Body of pancreas (tissue), 4 donors: Measurements from ENCODE around the gene SCTR.

Experiments used
- POLR2A ChIP-seq, 3 donors: fragments of 450-650 bp; IDR thresholded peaks; one replicate each; pipeline ENCODE4 v1.6.1; 2016; ENCODE audit warnings: antibody characterized with exemption in 3 of 3, mild to moderate bottlenecking in 2 of 3
- TF ChIP-seq, protein P1 (sequence below), 7 experiments: fragments of 450-650 bp in 4 of 7; fragments of 200-600 bp in 3 of 7; sonication (generic) in 3 of 7; IDR thresholded peaks; one replicate each; pipeline ENCODE4 v1.5.1; 2016 to 2019; ENCODE audit warnings: antibody characterized with exemption in 7 of 7

DNA sequence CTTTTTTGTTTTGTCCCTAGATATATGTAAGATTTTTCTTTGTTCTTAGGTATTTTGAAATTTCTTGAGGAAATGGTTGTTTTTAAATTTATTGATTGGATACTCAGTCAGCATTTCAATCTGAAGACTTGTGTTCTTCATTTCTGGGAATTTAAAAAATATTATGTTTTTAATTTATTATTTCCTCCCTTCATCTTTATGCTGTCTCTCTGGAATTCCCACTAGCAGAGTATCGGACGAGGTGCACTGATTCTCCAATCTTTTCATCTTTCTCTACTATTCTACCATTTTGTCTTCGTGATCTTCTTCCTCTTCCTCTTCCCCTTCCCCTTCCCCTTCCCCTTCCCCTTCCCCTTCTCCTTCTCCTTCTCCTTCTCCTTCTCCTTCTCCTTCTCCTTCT is 12.3 kb downstream of the SCTR start:
- TF ChIP-seq, protein P1, sequence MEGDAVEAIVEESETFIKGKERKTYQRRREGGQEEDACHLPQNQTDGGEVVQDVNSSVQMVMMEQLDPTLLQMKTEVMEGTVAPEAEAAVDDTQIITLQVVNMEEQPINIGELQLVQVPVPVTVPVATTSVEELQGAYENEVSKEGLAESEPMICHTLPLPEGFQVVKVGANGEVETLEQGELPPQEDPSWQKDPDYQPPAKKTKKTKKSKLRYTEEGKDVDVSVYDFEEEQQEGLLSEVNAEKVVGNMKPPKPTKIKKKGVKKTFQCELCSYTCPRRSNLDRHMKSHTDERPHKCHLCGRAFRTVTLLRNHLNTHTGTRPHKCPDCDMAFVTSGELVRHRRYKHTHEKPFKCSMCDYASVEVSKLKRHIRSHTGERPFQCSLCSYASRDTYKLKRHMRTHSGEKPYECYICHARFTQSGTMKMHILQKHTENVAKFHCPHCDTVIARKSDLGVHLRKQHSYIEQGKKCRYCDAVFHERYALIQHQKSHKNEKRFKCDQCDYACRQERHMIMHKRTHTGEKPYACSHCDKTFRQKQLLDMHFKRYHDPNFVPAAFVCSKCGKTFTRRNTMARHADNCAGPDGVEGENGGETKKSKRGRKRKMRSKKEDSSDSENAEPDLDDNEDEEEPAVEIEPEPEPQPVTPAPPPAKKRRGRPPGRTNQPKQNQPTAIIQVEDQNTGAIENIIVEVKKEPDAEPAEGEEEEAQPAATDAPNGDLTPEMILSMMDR (IDR thresholded peaks at IDR 0.05), result no peak
- TF ChIP-seq POLR2A (IDR thresholded peaks at IDR 0.05), result no peak
